Hematopoietic multipotent progenitor cell (in vitro differentiated cells): ENCODE measurements around the gene CTIF. TPM values are rescaled to one million over a fixed set of nuclear protein-coding genes. Genes with fewer than 3 reads are reported as not detected.
"Not testable (repeated sequence)": the region's sequence is repeated elsewhere in the genome, so short reads cannot be mapped to it uniquely, and the experiment has no call there.

Experiments used
- DNase-seq, 3 donors: peaks; one replicate each; pipeline ENCODE4 v3.0.0-alpha.2; 2011 to 2015; ENCODE audit warnings: low read depth in 2 of 3, low spot score in 2 of 3
- total RNA-seq: library from RNA; depleted of rRNA; stranded (reverse); fragments of >200 nt; gene quantifications from one replicate; pipeline ENCODE4 v1.2.3, GENCODE V29; 2012

The CTIF gene
- total RNA-seq, 1 donor = 8.6 TPM

DNA sequence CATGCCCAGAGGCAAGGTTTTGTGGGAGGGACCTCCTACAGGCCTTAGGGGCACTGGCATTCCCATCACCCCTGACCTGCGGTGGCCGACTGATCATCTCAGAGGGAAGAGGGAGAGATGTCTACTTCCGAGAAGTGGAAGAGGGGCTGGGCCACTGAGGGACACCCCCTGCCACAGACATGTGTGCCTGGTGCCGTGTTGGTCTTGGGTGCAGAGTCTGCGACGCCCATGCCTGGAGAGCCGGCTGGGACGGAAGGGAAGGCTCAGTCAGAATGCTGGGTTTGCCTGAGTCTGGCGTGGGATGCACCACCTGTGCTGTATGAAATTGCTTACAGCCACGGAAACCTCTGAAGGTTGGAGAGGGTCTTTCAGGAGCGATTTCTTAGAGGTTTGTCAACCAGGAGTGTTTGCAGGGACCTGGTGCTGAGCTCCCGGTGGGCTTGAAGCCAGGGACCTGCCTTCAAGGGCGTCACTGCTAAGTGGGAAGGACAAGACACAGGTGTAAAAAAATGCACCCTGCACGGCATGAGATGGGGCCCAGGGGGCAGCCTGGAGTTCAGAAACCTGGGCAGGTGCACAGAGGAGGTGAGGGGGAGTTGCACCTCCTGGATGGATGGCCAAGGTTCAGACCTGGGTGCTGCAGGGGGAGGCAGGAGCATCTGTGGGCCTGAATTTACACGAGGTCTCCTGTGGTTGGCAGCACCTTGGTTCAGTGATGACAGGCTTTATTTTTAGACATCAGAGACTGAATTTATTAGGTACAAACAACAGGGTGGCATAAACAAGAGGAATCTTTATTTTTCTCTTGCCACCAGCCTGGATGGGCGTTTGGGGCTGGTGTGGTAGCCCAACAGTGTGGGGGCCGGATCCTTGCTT lies 100.3 kb downstream of the CTIF start:
- DNase-seq = no peak

DNA sequence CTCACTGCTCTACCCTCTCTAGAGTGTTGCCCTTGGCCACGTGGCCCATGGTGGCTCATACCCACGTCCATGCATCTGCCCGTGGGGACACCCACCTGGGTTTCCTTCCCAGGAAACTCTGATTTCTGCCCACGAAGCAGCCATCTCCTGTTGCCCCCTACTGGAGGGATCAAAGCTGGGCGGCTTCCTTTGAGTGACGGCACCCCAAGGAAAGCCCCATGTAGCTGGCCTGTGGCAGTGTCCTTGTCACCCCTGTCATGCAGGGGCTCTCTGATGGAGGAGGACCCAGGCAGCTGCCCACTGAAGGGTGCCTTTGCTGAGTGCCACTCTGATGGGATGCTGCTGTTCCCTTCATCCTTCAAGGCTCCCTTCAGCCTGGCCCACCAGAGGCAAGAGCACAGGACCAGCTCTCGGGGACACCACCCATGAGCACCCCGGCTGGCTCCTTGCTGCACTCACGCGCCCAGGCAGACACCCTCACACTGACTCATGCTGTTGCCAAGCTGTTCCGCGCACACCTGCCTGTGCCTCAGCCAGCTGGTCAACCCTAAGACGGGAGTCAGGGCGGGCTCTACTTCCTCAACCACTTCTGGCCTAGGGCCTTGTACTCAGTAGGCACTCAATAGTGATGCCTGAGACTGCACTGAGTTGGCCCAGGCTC lies 101.1 kb downstream of the CTIF start:
- DNase-seq = no peak

DNA sequence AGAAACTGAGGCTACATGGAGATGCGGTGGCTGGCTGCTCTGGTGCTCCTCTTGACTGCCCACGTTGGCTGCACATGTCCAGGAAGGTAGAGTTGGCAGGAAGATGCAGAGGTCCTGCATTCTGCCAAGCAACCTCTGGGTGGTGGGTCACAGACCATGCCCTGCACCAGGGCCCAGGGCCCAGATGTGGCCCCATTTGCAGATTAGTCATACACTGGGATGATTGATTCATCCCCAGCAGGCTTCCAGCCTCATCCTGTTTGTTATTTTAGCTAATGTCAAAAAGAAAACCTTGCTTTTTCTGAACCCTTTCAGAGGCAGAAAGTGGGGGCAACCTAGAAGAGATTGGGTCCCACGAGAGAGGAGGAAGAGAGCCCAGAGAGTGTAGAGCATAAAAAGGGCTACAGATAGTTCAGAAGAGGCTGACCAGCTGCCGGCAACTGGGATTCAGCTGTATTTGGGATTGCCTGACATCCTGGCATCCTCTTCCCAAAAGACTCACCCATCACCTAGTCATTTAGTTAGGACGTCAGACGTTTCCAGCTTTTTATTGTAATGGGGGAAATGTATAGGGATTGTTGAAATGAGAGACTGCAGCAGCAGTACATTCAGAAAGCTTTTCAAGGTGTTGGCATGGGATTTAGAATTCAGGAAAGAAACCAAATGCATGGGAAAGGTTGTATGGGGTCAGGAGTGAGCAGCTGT lies 101.9 kb downstream of the CTIF start:
- no peak for DNase-seq

DNA sequence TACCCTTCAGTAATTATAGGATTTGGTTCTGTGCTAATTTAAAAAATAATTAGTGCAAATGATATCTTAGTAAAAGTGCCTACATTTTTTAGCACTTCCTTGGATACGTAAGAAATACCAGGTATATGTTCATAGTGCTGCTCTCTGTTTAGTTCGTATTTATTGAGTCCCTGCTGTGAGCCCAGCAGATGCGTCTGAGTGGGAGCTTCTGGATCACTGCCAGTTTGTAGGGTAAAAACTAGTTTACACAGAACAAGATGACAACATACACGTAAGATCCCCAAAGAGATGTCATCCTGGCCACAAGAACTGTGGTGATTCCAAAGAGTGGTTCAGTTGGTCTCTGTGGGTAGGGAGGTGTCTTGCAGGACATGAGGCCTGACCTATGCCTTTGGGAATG lies 103.2 kb downstream of the CTIF start:
- no peak for DNase-seq

DNA sequence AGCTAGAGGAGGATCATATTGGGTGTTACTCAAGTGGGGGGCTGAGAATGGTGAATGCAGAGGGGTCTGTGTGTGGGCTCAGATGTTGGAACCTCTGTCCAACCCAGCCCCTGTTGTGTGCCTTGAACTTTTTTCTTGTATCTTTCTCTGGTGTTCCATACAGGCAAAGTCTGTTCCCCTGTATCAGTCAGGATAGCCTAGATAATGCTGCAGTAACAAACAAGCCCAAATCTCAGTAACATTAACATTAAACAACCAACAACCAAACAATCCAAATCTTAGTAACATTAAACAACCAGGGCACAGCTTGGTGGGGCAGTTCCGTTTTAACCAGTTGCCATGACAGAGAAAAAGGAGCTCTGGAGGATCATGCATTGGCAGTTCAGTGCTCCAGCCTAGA lies 103.7 kb downstream of the CTIF start:
- DNase-seq = no peak

DNA sequence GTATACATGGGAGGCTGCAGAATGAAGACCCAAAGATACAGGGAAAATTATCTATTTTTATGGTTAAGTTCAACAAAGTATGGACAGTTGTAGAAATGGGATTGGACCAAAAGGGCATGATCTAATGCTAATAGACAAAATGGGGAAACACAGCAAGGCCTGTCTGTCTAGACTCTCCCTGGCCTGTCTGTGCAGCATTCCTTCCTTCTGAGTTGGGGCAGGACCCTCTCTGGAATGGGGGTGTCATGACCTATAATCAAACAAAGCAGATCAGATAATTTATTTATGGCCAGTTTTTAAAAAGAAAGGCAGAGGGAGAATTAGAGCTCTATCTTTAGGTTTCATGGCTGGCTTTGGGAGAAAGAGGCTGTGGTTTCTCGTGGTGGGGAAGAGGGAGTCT lies 104.4 kb downstream of the CTIF start:
- no peak for DNase-seq

DNA sequence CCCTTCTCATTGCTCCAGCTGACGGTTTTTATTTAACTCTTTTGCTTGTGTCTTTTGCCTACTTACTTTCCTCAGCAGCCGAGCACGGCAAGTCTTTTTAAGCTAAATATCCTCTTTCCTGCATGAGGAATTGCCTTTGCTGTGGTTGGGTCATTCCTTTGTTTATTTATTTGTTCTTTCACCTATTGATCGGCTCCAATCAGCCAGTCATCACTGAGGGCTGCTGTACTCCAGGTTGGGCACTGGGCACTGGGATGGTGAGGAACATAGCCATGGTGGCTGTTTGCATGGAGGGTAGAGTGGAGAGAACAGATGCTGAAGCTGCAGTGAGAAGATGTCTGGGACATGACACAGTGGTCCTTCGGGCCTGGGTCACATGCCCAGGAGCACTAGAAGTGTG lies 105.2 kb downstream of the CTIF start:
- DNase-seq = no peak

DNA sequence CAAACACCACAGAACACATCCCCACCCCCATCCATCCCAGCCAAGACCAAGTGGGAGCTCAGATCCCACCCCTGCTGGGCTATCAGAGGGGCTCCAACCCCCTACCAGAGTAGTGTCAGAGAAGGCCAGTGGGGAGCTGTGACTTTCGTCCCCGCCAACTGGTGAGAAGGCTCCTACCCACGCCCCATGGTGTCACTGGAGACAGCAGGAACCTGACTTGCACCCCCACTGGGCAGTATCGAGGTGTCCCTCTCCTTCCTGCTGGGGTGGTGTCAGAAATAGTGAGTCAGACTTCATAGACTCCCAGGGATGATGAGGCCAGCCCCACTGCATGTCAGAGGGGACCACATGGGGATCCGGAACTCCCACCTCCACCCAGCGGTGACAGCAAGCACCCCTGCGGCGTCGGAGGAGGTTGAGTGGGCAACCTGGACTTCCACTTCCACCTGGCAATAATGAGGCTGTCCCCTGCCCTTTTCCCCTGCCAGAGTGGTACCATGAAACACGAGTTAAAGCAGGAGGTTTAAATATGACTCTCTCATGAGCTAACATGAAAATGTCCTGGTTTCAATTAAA lies 106.7 kb downstream of the CTIF start:
- no peak for DNase-seq

DNA sequence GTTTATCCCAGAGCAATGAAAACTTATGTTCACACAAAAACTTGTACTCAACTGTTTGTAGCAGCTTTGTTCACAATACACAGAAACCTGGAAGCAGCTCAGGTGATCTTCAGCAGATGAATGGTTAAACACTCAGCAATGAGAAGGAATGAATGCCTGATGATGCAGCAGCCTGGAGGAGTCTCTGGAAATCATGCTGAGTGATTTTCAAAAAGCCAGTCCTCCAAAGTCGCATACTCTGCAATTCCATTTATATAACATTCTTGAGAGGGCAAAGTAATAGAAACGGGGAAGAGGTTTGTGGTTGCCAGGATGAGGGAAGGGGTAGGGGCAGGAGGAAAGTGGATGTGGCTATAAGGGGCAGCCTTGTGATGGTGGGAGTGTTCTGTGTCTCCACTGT lies 108.1 kb downstream of the CTIF start:
- DNase-seq = no peak

DNA sequence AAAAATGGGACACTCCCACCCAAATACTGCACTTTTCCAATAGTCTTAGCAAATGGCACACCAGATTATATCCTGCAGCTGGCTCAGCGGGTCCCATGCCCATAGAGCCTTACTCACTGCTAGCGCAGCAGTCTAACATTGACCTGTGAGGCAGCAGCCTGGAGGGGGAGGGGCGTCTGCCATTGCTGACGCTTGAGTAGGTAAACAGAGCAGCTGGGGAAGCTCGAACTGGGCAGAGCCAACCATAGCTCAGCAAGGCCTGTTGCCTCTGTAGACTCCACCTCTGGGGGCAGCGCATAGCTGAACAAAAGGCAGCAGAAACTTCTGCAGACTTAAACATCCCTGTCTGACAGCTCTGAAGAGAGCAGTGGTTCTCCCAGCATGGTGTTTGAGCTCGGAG lies 110.4 kb downstream of the CTIF start:
- no peak for DNase-seq

DNA sequence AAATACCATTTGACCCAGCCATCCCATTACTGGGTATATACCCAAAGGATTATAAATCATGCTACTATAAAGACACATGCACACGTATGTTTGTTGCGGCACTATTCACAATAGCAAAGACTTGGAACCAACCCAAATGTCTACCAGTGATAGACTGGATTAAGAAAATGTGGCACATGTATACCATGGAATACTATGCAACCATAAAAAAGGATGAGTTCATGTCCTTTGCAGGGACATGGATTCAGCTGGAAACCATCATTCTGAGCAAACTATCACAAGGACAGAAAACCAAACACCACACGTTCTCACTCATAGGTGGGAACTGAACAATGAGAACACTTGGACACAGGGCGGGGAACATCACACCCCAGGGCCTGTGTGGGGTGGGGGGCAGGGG lies 115.8 kb downstream of the CTIF start:
- not testable (repeated sequence) for DNase-seq

DNA sequence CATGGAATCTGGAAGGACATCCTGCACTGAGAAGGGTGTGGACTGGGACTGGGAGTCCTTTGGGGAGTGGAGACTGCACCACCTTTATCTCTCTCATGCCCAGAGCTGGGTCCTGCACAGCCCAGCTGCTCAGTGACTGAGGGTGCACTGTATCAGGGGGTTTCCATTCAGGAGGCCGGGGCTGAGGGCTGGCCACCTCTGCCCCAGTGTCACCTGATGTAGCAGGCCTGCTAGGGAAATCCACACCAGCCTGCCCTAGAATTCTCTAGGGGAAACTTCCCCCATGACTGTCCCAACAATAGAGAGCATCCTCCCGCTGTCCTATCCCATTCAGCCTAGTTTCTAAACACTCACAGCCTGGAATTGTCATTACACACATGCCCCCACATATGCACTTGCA lies 116.7 kb downstream of the CTIF start:
- no peak for DNase-seq

DNA sequence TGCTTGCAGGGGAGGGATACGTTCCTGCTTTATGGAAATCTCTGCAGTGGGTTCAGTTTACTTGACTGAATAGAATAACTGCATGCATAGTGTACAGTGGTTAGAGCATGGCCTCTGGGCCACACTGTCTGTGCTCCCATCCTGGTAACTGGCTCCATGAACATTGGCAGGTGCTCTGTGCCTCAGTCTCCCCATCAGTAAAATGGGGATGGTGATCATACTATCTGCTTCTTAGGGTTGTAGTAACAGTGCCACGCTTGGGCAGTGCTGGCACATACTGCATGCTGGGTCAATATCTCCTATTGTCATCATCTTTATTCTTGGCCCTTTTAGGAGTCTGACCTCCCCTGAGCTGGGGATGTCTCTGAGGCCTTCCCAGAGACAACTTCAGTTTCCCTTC lies 117.3 kb downstream of the CTIF start:
- DNase-seq = no peak

DNA sequence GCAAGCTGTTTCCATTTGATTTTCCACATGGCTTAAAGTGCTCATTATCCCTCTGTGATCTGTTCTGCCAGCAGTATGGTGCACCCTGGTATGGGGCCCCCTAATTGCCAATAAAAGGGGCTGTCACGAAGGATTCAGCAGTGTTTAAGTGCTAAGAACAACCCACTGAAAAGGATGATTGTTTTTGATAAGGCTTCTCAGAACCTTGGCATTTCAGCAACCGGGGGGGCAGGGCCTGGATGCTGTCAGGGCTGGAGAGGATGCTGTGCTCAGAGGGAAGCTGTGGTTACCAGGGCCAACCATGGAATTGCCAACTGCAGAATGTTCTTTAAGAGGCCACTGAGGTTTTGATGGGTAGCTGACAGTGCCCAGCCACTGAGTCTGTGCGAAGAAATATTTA lies 117.8 kb downstream of the CTIF start:
- DNase-seq = peak in 1 of 3 donors; percentile 23

DNA sequence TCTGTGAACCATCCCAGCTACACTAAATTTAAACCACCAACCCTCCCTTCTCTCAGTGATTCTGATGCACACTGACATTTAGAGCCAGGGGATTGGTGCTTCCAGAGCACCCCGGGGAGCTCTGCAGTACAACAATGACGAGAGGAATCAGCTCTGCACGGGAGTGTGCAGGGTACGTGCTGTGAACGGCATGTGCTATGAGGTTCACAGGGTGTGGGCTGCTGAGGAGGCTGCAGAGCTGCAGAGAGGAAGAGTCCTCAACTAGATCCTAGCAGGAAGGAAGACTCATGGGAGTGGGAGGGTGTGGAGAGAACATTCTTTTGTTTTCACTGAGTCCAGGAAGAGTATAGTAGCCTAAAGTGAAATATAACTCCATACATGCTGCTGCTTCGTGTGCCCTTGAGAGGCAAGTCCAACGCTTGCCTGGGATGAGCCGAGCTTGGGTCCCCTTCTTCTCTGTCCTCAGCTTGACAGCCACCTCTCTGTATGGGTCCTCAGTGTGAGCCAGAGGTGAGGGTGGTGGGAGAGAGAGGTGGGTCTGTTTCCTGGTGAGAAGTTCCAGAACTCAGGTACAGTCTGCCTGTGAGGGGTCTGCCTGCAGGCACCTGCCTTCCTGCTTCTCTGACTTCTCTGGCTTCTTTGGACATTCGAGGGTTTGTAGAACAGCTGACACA lies 118.8 kb downstream of the CTIF start:
- DNase-seq = no peak

DNA sequence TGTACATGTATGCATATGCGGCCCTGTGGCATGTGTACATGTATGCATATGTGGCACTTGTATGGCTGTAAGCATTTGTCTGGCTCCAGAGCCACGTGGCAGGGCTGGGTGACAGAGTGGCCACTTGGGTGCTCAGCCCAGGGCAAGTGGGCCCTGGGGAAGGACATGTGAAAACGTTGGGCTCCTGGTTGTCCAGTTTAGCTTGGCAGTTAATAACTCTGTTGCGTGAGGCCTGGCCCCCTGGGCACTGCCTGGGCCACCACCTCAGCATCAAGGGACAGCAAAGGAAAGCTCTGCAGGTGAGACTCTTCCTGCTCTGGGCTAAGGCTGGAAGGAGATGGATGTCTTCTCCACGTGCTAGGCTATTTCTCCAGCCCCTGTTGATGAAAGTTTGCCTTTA lies 119.9 kb downstream of the CTIF start:
- DNase-seq = no peak

DNA sequence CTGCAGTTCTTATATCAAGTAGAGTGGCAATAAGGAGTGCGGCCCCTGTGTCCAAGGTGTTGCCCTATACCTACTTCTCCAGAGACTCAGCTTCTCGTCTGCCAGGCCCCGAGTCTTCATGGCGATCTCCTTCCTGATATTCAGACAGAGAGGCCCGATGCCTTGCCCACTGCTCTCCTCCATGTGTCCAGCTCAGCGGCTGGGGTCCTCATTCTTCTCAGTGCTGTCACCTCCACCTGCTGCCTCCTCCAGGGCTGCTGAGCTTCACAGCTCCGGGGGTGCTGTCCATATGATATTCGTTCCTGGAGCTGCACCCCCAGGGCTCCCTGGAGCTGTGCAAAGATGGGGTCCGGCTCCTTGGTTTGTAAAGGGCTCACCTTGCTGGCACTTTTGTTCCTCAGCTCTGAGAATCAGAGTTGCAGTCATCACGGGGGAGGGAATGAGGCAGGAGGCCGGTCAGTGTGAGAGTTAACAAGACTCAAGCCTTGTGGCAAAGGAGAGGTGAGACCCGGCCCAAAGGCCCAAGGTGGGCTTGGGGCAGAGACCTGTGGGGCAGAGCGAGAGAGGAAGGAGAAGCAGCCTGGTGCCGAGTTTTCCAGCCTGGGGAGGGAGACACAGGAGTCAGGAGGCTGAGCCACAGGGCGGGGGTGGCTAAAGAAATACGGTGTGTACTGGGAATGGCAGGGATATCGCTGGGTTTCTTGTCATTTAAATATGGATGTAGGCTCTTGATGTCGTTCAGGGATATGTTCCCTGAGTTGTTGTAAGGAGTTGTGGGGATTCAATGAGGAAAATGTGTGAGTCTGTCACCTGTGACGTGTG lies 120.6 kb downstream of the CTIF start:
- DNase-seq = no peak

DNA sequence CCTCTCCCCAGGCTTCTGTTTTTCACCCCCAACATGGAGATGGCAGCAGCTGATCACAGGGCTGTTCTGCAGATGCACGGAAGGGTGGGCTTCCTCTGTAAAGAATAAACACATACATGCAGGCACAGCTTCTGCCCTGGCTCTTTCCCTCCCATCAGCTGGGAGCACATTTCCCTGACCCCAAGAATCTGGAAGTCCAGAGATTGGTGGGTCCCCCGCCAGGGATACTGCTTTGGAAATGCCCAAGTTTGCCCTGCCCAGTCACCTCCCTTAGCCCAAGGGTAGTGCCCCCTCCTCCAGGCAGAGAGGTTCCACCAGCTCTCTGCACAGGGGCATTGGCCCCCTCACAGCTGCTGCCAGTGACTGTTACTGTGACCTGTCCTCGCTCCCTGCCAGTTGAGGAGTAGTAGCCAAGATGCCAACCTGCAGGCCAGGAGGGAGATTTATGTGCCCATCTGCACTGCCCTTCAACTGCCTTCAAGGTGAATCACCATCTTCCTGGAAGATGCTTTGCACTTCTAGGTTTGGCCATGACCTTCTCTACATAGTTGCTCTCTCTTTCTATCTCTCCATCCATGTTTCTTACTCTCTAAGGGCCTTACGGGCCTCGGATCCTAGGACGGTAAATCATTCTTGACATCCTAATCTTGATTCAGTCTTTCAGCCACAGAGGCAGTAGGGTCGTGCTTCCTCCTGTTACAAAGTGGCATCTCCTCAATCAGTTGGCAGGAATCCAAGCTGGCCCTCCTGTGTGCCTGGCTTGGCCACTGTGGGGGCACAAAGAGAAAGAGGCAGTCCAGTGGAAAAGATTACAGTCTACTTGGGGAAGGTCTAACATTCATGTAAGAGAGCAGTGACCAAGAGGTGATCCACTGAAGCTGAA lies 121.8 kb downstream of the CTIF start:
- no peak for DNase-seq

DNA sequence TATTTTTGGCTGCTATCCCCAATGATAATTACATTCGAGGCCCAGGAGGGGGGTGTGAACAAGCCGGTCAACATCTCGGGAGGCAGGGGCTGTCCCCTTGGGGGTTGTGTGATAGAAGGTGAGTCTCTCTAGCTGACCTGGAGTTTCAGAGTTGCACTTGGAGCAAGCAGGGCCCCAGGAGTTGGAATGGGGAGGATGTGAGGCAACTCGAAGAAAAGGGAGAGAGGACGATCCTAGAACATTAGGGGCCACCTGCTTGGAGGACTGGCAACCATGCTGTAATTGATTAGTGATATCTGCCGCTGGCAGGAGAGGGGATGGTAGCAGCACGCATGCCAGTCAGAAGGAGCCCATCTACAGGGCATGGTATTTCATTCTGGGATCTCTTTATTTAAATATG lies 122.6 kb downstream of the CTIF start:
- no peak for DNase-seq
